Measurements from ENCODE around the gene TANK.
"Not testable (repeated sequence)": the region's sequence is repeated elsewhere in the genome, so short reads cannot be mapped to it uniquely, and the experiment has no call there.

The TANK gene

DNA sequence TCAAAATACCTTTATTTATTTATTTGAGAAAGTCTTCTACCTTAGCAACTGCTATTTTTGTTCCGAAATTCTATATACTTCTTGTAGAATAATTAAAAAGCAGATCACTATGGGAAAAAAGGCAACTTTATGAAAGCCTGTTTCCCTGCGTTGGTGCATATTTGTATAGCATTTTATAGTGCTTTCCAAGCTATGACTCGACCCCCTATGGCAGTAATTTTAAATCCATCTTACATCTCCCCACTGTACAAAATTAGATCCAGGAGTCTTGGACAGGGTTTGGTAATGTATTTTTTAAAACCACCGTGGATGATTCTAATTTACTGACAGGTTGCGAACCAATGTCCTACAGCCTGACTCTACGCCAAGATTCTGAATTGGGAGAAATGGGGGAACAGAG lies 10.1 kb downstream of the TANK start:
- DNase-seq, result no peak

DNA sequence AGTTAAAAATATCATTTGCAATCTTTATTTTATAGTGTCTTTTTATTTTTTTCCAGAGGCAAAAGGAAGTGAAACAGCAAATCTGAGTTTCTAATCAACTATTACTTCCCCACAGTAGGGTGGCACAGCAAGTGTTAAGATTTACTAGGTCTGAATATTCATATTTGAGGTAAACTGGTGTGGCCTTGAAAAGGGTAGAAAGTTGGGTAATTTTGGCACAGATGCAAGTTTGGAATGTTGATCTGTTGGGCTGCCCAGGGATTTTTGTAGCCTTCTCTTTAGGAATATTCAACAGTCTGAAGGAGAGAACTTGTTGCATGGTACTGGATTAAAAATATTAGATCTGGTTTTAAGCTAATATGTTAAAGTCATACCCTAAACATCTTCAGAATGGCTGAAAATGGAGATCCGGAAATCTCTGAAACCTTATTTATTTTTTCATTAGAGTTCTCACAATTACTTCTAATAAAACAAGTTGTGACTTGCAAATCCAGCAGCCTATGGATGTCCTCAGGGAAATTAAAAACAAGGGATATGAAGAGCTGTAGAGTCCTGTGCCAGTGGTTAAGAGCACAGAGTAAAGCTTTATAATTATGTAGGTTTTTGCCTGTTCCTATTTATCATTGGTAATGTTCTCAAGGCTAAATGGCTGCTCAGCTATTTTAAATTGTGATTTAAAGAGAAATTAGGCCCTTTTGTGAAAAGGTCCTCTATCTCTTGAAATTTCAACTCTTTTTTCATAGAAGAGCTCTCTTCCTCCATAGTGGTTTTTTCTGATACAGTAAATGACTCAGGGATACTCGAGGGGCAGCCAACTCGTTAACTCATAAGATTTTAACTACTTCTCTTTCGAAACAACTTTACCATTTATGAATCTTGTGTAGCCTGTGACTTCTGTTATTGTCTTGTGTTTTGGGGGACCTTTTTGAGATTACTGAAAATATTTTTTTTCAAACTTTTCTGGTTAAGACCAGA lies 11.0 kb downstream of the TANK start:
- peak; percentile 77 for DNase-seq

DNA sequence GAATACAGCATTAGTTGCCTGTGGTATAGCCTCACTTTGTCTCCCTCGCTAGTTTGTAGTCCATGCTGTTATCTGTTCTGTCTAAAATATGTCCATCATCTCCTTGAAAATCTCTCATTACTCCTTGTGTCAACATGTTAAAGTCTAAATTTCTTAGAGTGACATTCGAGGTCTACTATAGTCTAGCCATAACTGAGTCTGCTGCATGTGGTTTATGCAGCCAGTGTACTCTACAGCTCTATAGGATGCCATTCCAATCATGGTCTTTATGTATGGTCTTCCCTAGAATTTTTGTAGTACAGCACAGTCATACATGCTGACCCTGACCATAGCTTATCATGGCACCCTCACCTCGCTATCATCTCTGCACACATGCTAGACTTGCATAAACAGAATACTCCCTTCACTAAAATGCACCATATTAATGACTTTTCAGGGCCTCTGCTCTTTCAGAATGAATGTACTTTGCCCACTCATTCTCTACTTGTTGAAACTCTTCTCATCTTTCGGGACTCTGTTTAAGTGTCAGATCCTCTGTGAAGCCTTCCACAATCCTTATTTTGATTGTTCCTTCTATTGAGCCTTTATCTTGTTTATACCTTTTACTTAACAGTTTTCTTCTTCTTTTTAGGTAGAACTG lies 12.8 kb downstream of the TANK start:
- no peak for DNase-seq

DNA sequence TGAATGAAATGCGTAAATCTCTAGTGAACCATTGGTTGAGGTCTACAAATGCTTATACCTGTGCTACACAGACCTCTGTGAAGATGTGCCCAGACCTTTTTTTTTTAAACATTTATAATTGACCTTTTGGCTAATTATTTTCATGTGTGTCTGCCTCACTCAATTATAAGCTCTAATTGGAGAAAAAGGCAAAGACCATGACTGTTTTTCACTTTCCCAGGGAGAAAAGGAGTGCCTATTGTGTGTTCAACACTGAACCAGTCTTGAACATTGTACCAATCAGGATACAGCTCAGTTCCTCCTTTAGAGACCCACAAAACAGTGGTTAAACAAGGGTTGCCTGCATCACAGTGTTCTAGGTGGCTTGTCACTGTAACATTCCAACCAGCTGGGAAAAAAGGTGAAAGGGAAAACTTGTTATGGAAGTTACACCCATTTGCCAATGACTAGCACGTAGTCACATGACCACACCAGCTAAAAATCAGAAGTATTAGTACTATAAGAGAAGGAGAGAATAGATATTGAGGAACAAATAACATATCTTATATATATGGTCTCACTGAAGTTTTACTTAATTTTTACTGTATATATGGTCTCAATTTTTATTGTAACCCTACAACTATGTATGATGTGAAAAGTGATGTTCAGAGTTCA lies 13.4 kb downstream of the TANK start:
- DNase-seq, result no peak

- peak; percentile 31 for DNase-seq
Measured at GRCh38 chr2:161177969-161178368, 17.7 kb downstream of the TANK start.

- DNase-seq, result no peak
Measured at GRCh38 chr2:161178756-161179155, 18.5 kb downstream of the TANK start.

GRCh38 chr2:161190050-161190449 lies 29.8 kb downstream of the TANK start:
- no peak for DNase-seq

DNA sequence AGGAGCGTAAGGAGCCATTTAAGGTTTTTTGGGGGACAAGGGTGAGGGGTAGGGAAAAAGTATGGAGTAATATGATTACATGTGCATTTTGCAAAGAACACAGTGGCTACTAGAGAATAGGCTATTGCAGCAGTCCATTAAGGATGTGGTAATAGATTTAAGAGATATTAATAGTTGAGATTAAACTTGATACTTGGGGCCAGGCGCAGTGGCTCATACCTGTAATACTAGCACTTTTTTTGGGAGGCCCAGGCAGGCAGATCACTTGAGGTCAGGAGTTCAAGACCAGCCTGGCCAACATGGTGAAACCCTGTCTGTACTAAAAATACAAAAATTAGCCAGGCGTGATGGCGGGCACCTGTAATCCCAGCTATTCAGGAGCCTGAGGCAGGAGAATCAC lies 35.4 kb downstream of the TANK start:
- DNase-seq, result not testable (repeated sequence)

DNA sequence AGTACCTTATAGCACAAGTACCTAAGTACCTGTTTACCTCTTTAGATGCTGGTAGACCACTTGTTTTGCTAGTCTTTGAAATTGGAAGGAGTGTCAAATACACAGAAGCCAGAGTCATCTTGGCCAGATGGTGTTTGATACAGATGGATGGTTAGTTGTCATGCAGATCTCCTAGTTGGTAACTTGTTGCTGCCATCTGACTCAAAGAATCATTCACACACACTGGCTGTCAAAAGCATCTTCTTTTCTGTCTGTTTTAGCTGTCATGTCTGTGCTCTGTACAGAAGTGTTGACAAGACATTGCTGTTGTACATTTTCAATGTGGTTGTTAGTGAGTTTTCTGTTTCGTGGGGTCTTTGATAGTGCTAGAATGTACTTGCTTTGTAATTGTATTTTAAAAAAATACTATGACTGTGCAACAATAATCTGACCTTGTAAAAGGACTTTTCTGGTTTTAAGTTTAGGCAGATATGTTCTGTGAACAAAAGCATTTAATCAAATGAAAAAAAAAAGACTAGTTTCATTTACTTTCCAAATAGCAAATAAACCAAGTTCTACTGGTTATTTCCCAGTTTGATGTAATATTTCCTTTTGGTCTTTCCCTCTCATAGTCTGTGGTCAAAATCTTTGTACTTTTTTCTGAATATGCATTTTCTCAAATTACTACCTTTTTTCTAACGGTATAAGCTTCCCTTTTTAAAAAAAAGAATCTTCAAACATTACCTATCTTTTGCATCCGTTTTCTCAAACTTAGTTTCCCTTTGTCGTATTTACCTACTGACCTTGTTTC lies 39.9 kb downstream of the TANK start:
- DNase-seq, result peak; percentile 21

DNA sequence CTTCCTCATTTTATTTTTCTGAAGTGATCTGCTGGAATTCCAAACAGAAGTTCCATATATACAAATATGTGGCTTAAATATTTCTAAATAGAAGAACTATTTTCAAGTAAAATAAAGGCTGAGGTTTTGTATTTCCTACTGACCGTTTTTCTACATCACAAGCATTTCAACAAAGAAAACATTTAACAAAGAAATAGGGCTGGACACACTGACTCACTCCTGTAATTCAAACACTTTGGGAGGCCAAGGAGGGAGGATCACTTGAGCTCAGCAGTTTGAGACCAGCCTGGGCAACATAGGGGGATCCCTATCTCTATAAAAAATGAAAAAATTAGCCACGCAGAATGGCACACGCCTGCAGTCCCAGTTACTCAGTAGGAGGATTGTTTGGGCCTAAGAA lies 44.6 kb downstream of the TANK start:
- no peak for DNase-seq

GRCh38 chr2:161206471-161207032 lies 46.3 kb downstream of the TANK start:
- no peak for DNase-seq

DNA sequence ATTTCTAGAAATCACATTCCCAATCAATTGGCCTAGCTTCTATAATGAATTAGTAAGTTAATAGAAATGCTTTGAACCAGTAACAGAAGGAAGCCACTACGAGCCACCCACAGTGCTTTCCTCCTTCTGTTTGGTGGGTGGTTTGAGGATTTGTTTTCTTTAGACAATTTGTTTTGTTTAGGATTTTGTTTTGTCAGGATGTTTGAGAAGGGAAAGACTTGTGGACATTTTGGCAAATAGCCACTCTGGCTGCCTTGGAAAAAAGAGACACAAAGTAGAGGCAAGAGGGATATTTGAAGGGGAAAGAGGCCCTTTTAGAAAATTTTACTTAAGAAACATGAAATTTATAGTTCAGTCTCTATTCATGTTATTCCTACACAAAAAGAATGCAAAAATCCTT lies 47.7 kb downstream of the TANK start:
- DNase-seq, result no peak

DNA sequence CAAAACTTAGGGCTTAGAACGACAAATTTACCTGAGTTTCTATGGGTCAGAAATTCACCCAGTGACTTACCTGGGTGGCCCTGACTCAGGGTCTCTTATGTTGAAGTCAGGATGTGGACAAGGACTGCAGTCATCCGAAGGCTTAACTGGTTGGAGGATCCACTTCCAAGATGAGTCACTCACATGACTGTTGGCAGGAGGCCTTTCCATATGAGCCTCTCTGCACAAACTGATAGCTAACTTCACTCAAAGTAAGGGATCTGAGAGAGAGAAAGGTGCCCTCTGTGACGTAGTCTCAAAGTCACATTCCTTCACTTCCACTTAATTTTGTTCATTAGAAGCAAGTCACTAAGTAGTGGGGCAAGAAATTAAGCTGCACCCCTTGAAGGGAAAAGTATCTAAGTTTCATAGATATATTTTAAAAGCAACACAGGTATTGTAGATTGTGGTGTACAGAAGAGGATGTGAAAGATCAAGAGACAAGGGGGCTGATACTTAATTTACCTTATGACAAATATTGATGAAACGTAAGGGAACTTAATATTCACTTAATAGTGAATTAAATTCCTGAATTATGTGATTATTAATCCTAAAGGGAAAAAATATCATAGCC lies 48.4 kb downstream of the TANK start:
- DNase-seq, result no peak

DNA sequence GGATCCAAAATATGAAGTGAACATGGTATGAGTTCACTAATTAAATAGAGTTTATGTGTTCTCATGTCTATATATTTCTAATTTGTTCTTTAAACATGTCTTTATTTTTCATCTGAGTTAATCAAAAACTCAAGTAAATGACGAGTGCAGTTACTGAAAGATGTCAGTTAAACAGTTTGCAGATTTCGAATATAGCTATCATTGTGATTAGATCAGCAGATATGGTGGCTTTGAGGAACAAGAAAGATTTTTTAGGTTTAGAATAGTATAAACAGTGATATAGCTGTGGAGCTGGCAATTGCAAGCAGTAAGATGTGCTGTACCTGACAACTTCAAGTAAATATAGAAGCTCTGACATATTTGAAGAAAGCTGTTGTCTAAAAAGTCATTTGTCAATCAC lies 49.7 kb downstream of the TANK start:
- no peak for DNase-seq

- DNase-seq, result no peak
Measured at GRCh38 chr2:161217597-161218185, 57.5 kb downstream of the TANK start.

DNA sequence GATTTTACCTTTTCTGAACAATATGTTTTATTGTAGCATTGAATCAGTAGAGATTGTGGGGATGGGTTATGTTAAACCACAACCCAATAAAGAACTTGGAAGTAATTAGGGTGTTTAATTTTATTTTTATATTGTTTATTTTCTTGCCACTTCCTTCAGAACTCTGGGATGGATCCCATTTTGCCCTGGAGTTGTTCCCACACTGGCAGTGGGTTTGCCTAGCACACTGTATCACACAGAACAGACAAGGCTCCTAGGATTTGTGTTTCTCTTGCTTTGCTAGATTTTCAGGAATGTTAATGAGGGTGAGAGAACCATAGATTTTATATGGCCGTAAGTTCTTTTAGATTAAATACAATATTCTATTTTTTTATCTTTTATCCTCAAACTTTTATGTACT lies 59.0 kb downstream of the TANK start:
- no peak for DNase-seq

DNA sequence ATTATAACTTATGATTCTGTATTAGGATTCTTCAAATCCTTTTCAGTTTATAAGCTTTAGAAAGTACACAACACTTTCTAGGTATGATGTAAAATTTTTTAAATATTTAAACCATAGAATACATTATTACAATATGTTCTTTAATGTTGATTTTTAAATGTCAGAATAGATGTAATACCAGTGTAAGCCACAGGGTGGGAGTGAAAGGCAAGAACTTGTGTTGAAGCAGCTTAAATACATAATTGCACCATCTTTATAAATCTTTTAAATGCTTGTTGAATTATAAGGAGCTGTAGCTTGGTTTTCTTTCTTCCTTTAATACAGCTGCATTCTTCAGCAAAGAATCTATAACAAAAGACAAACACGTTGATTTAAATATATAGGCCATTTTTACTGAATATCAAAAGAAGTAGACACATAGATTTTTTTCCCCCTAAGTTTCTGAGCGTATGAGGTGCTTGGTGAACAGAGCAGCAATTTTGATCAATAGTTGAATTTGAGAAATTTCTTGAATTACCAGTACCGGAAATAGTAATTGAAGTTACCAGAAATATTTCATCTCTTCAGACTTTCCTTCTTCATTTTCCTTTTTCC lies 63.0 kb downstream of the TANK start:
- DNase-seq, result peak; percentile 56

DNA sequence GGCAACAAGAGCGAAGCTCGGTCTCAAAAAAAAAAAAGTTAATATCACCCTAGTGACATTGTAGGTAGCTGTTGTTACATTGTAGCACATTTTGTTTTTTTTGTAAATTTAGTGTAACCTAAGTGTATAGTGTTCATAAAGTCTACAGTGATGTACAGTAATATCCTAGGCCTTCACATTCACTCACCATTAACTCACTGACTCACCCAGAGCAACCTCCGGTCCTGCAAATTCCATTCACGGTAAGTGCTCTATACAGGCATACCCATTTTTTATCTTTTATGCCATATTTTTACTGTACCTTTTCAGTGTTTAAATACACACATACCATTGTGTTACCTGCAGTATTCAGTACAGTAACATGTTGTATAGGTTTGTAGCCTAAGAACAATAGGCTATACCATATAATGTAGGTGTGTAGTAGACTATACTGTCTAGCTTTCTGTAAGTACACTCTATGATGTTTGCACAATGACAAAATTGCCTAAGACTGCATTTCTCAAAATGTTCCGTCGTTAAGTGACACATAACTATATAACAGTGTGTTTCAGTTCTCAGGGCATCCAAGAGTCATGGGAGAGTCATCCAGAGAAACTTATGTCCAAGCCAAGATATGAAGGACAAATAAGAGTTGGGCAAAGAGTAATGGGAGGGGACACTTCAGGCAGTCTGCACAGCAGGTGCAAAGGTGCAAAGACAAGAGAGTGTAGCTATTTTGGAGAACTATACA lies 68.4 kb downstream of the TANK start:
- peak; percentile 39 for DNase-seq

DNA sequence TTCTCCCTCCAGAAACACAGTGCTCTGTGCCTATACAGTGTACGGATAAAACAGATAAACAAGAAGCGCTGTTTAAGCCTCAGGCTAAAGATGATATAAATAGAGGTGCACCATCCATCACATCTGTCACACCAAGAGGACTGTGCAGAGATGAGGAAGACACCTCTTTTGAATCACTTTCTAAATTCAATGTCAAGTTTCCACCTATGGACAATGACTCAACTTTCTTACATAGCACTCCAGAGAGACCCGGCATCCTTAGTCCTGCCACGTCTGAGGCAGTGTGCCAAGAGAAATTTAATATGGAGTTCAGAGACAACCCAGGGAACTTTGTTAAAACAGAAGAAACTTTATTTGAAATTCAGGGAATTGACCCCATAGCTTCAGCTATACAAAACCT lies 70.7 kb downstream of the TANK start:
- no peak for DNase-seq

GRCh38 chr2:161232571-161232970 lies 72.3 kb downstream of the TANK start:
- no peak for DNase-seq
